Omental fat pad (tissue), 4 donors: ENCODE data around the gene EMILIN3. TPM values are rescaled to one million over a fixed set of nuclear protein-coding genes. Genes with fewer than 3 reads are reported as not detected.
"Not testable (repeated sequence)": the region's sequence is repeated elsewhere in the genome, so short reads cannot be mapped to it uniquely, and the experiment has no call there.

ENCODE experiments used
- ATAC-seq: fragments of 150-250 bp; one replicate; pipeline ENCODE4 v1.9.1; 2016; ENCODE audit warnings: mild to moderate bottlenecking, moderate library complexity; ENCODE audit not compliant: low FRiP score
- DNase-seq: peaks from one replicate; pipeline ENCODE4 v3.0.0-alpha.2; 2019; ENCODE audit warnings: low spot score
- total RNA-seq, 4 donors: library from RNA; depleted of rRNA; stranded (reverse); fragments of >200 nt; gene quantifications; one replicate each; pipeline ENCODE4 v1.1.0, GENCODE V29; 2016
- TF ChIP-seq, protein P1 (sequence below), 3 donors: fragments of 450-650 bp; IDR thresholded peaks; one replicate each; pipeline ENCODE4 v1.5.1; 2016 to 2017; ENCODE audit warnings: antibody characterized with exemption in 3 of 3, mild to moderate bottlenecking in 3 of 3, moderate library complexity in 2 of 3

Gene EMILIN3
- total RNA-seq, 4 donors from 2014 or later = 0.12 to 0.37 (median 0.13) TPM; not detected in 1

DNA sequence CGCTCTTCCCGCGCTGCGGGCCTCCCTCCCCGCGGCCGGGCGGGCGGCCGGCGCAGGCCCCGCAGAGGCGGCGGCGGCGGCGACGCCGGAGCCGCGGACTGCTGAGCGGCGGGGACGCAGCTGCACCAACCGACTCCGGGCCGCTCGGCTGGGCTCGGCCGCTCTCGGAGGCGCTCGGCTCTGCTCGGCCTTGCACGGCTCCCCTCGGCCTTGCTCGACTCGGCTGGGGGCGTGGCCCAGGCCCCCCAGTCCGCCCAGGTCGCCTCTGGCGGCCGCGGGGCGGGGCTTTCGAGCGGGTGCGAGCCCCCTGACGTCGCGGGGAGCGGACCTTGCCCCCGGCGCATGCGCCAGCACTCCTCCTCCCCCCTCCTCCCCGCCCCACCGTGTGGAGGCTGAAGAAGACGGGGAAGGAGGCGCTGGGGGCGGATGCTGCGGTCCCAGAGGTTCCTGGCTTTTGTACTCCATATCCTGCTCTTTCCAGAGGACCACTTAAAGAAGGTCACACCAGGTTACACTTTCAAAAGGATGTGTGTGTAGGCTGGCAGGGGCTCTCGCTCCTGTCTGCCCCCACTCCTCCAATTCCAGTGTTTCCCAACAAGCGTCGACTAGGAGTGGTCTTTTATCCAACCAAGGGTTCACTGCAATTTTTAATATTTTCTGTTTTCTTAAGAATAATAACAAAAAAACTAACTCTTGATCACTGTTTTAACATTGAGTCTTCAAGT, 48.9 kb downstream of the EMILIN3 start, which contains the start of gene ZHX3:
Gene ZHX3 (minus strand): TSS at position 186 of the 725 bp plus-strand sequence. CDS start 112,815 bp downstream, outside the sequence.
- ATAC-seq (peak; percentile 98), DNase-seq (peak; percentile 71)
- TF ChIP-seq, protein P1, sequence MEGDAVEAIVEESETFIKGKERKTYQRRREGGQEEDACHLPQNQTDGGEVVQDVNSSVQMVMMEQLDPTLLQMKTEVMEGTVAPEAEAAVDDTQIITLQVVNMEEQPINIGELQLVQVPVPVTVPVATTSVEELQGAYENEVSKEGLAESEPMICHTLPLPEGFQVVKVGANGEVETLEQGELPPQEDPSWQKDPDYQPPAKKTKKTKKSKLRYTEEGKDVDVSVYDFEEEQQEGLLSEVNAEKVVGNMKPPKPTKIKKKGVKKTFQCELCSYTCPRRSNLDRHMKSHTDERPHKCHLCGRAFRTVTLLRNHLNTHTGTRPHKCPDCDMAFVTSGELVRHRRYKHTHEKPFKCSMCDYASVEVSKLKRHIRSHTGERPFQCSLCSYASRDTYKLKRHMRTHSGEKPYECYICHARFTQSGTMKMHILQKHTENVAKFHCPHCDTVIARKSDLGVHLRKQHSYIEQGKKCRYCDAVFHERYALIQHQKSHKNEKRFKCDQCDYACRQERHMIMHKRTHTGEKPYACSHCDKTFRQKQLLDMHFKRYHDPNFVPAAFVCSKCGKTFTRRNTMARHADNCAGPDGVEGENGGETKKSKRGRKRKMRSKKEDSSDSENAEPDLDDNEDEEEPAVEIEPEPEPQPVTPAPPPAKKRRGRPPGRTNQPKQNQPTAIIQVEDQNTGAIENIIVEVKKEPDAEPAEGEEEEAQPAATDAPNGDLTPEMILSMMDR (IDR thresholded peaks at IDR 0.05) = no peak

DNA sequence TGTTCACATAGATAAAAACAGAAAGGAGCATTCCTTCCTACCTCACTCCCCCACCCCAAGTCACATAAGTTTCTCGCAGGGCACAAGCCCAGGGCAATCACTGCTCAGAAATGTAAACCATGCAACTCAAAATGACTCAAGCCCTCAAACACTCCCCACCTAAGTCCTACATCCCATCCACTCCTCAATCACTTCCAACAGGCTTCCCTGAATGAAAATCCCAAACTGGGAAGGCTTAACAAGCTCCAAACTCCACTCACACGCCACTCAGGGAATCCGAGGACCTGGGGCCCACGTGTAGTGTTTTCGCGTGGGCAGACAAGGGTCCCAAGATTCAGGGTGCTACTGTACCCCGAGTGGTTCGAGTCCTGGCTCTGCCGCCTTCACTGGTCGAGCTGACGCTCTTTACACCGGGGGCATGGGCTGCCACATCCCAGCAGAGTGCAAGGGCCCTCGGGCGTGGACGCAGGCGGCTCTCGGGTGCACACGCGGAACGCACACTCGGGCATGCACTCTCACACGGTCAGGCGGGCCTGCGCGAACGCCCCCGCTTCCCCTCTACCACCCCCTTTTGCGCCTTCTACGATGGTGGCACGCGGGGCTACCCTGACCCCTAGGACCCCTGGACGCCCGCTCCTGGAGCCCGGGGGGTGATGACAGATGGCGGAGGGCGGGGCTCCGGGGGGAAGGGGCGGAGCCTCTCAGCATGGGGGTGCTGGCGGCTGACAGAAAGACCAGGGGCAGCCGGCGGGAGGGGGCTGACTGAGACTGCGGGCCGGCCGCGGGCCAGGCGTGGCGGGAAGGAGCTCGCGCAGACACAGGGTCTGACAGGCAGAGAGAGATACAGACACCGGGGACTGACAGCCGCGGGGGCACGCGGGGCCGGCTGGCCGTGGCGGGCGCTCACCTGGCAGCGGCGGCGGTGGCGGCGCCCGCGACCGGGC, 49.7 kb downstream of the EMILIN3 start:
- TF ChIP-seq, protein P1 (IDR thresholded peaks at IDR 0.05) = no peak
- ATAC-seq (peak; percentile 85), DNase-seq (peak; percentile 76)

DNA sequence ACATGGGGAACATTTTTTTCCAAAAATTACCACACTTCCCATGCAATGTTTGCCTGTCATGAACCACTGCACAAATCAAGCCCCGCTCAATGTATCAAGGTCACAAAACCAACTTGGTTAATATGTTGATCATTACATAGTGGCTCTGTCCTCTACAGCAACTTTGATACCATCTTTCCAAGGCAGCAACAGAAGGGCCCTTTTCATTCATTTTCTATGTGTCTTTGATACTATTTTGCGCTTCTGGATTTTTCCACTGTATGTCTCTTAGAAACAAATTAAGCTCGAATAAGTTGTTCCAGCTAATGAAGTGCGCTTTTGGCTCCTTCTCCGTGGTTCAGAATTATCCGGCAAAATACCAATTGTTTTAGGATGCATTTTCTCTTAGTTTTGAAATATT, 50.6 kb downstream of the EMILIN3 start:
- TF ChIP-seq, protein P1 (IDR thresholded peaks at IDR 0.05) = no peak
- no peak for DNase-seq
- no peak for ATAC-seq

DNA sequence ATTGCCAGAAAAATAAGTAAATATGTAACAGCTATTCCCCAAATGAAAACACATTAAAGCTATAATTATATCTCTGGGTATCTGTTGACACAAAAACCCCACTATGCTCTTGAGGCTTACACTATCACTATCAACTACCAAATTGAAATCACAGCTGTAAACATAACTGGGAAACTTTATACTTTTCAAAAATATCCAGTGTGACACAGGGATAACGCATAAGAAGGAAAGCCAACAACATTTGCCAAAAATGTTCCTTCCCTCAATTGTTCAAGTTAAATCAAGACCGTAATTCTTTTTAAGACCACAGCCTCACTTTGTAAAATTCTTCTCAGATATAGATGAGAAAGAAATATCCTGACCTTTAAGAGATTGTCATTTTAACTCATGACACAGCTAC, 52.2 kb downstream of the EMILIN3 start:
- ATAC-seq (no peak), DNase-seq (no peak)
- TF ChIP-seq, protein P1 (IDR thresholded peaks at IDR 0.05) = no peak

DNA sequence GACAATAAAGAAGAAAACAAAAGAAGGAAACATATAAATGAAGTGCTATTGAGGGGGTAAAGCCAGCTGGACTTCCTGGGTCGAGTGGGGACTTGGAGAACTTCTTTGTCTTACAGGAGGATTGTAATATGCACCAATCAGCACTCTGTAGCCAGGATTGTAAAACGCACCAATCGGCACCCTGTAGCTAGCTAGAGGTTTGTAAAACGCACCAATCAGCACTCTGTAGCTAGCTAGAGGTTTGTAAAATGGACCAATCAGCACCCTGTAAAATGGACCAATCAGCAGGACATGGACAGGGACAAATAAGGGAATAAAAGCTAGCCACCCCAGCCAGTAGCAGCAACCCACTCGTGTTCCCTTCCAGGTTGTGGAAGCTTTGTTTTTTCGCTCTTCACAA, 54.6 kb downstream of the EMILIN3 start:
- not testable (repeated sequence) for DNase-seq, ATAC-seq

Other genes with a start within 250 kb of the EMILIN3 start
- 100 to 1,000 TPM in 1 of 4 donors, 10 to 100 TPM in 3; 43.9 to 189 (median 63.1) TPM for gene PLCG1, start 229.3 kb downstream of the EMILIN3 start, total RNA-seq
- gene ZHX3, start 49.1 kb downstream of the EMILIN3 start, total RNA-seq = 10 to 100 TPM; 22.6 to 54.5 (median 45.0) TPM
- 10 to 100 TPM; 17.2 to 51.2 (median 34.2) TPM for gene LPIN3, start 26.0 kb downstream of the EMILIN3 start, total RNA-seq